DND-41 (cell line): ENCODE data around the gene CTTN.

ENCODE experiments used
- EZH2 ChIP-seq: IDR thresholded peaks from 3 replicates; pipeline ENCODE4 v1.6.1; 2012; ENCODE audit warnings: borderline replicate concordance, low read depth, mild to moderate bottlenecking, moderate library complexity, low read length, inconsistent platforms; ENCODE audit not compliant: severe bottlenecking
- TF ChIP-seq, protein P1 (sequence below): IDR thresholded peaks from 2 replicates; pipeline ENCODE4 v1.5.1; 2012; ENCODE audit warnings: borderline replicate concordance, low read length, moderate library complexity, mild to moderate bottlenecking; ENCODE audit not compliant: poor library complexity, severe bottlenecking; ENCODE audit errors: extremely low read depth

DNA sequence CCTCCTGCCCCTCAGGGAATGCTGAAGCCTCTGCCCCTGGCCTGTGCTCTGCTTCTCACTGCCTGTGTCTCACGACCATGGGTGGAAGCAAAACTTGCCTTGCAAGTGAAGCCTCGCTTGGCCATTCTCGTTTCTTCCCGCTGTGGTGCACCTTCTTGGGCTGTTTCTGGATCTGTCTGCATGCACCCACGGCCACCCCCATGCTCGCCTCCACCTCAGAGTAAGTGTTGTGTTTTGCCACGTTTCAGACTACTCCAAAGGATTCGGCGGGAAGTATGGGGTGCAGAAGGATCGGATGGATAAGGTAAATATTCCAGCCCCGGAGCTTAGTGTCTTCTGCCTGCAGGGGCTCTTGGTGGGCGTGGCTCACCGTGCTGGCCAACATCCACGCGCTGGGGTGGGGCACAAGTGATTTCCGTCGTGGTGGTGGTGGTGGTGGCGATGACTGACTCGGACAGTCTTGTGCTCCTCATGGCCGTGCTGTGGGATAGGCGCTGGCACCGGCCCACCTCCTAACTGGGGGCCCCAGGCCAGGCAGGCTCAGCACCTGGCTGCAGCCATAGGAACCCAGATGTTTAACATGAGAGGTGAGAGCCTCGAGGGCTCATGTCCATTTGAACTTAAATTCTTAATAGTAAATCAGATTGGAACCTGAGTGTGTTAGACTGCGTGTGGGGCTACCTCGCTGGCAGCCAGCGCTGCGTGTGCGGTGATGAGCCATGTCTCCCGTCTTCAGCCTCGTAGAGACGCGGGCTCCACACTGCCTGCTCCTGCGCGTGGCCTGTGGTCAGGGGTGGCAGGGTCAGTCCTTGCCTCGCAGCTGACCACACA is 24.6 kb downstream of the CTTN start:
- TF ChIP-seq, protein P1, sequence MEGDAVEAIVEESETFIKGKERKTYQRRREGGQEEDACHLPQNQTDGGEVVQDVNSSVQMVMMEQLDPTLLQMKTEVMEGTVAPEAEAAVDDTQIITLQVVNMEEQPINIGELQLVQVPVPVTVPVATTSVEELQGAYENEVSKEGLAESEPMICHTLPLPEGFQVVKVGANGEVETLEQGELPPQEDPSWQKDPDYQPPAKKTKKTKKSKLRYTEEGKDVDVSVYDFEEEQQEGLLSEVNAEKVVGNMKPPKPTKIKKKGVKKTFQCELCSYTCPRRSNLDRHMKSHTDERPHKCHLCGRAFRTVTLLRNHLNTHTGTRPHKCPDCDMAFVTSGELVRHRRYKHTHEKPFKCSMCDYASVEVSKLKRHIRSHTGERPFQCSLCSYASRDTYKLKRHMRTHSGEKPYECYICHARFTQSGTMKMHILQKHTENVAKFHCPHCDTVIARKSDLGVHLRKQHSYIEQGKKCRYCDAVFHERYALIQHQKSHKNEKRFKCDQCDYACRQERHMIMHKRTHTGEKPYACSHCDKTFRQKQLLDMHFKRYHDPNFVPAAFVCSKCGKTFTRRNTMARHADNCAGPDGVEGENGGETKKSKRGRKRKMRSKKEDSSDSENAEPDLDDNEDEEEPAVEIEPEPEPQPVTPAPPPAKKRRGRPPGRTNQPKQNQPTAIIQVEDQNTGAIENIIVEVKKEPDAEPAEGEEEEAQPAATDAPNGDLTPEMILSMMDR, result no peak
- no peak for TF ChIP-seq EZH2
